ENCODE results near the gene MGAT4A. TPM values are rescaled to one million over a fixed set of nuclear protein-coding genes. Genes with fewer than 3 reads are reported as not detected.
"Not testable (repeated sequence)": the region's sequence is repeated elsewhere in the genome, so short reads cannot be mapped to it uniquely, and the experiment has no call there.

MGAT4A gene
- total RNA-seq, 2 experiments from 2014 or later, result 93.9 to 109 TPM

- ChIA-PET CTCF (interaction anchor here (1.4 to 2.3 kb wide), 2 partner anchors 11 to 20 kb away, joined by 4 to 8 read pairs; no protein-coding TSS in a partner anchor), POLR2A (interaction anchor here (0.5 kb wide), 2 partner anchors 20 to 81 kb away, joined by 3 to 5 read pairs; no protein-coding TSS in a partner anchor)
- peak overlapping the region; percentile 20 for H3K27ac Mint-ChIP-seq
- no peak overlapping the region for H3K4me3 Mint-ChIP-seq
- no peak for DNase-seq
- H3K36me3 Mint-ChIP-seq (ENCODE audit: low read depth), result peaks cover 25% of the 10 kb centered on the region
- peaks cover 3% of the 10 kb centered on the region for H3K9me3 Mint-ChIP-seq
- H3K27me3 Mint-ChIP-seq, result no peaks in the 10 kb centered on the region
- peaks cover 57% of the 10 kb centered on the region for H3K4me1 Mint-ChIP-seq
Measured at GRCh38 chr2:98737848-98738247, 6.9 kb upstream of the MGAT4A start.

- H3K4me1 Mint-ChIP-seq, result peaks cover 62% of the 10 kb centered on the region
- ChIA-PET CTCF (interaction anchor here (1.8 kb wide), 1 partner anchor 11 kb away, joined by 4 read pairs; no protein-coding TSS in a partner anchor), POLR2A (interaction anchor here (1.1 kb wide), 1 partner anchor 35 kb away, joined by 3 read pairs; no protein-coding TSS in a partner anchor)
- peaks cover 30% of the 10 kb centered on the region for H3K36me3 Mint-ChIP-seq (ENCODE audit: low read depth)
- DNase-seq, result peak; percentile 52
- peak overlapping the region; percentile 39 for H3K4me3 Mint-ChIP-seq
- peaks cover 8% of the 10 kb centered on the region for H3K9me3 Mint-ChIP-seq
- H3K27me3 Mint-ChIP-seq, result no peaks in the 10 kb centered on the region
- H3K27ac Mint-ChIP-seq, result peak overlapping the region; percentile 88
Measured at GRCh38 chr2:98736464-98736889, 5.5 kb upstream of the MGAT4A start.

- peaks cover 8% of the 10 kb centered on the region for H3K9me3 Mint-ChIP-seq
- H3K36me3 Mint-ChIP-seq (ENCODE audit: low read depth), result peaks cover 33% of the 10 kb centered on the region
- peak overlapping the region; percentile 95 for H3K27ac Mint-ChIP-seq
Measured at GRCh38 chr2:98734823-98735260, 3.9 kb upstream of the MGAT4A start.

GRCh38 chr2:98734162-98734561 lies 3.2 kb upstream of the MGAT4A start:
- ChIA-PET CTCF (interaction anchor here (1.0 to 1.2 kb wide), 3 partner anchors 10 to 78 kb away, joined by 3 to 4 read pairs (median 3); no protein-coding TSS in a partner anchor), POLR2A (no interaction called here)
- peak overlapping the region; percentile 95 for H3K27ac Mint-ChIP-seq
- peak overlapping the region; percentile 94 for H3K4me3 Mint-ChIP-seq
- peak; percentile 30 for DNase-seq
- peaks cover 8% of the 10 kb centered on the region for H3K9me3 Mint-ChIP-seq
- peaks cover 39% of the 10 kb centered on the region for H3K36me3 Mint-ChIP-seq (ENCODE audit: low read depth)
- H3K27me3 Mint-ChIP-seq, result no peaks in the 10 kb centered on the region
- peaks cover 62% of the 10 kb centered on the region for H3K4me1 Mint-ChIP-seq

More at GRCh38 chr2:98734823-98735260, 3.9 kb upstream of the MGAT4A start:
- Mint-ChIP-seq H3K4me3 (peak overlapping the region; percentile 73), H3K4me1 (peaks cover 62% of the 10 kb centered on the region), H3K27me3 (no peaks in the 10 kb centered on the region)
- ChIA-PET POLR2A (no interaction called here), CTCF (interaction anchor here (0.6 to 1.8 kb wide), 4 partner anchors 9 to 303 kb away, joined by 3 to 4 read pairs (median 4); no protein-coding TSS in a partner anchor)
- DNase-seq, result no peak

GRCh38 chr2:98732430-98733051 lies 1.6 kb upstream of the MGAT4A start:
- CTCF ChIA-PET, result interaction anchor here (0.6 to 4.7 kb wide), 8 partner anchors 13 to 672 kb away, joined by 3 to 25 read pairs (median 3); no protein-coding TSS in a partner anchor
- Mint-ChIP-seq H3K9me3 (peaks cover 8% of the 10 kb centered on the region), H3K36me3 (ENCODE audit: low read depth) (peaks cover 32% of the 10 kb centered on the region), H3K27ac (peak overlapping the region; percentile 95), H3K4me1 (peaks cover 60% of the 10 kb centered on the region), H3K27me3 (no peaks in the 10 kb centered on the region), H3K4me3 (peak overlapping the region; percentile 94)
- POLR2A ChIA-PET, result no interaction called here
- DNase-seq, result no peak

GRCh38 chr2:98731894-98732349 lies 990 bp upstream of the MGAT4A start:
- DNase-seq, result no peak
- Mint-ChIP-seq H3K9me3 (peaks cover 8% of the 10 kb centered on the region), H3K27me3 (no peaks in the 10 kb centered on the region), H3K4me3 (peak overlapping the region; percentile 94), H3K27ac (peak overlapping the region; percentile 95), H3K36me3 (ENCODE audit: low read depth) (peaks cover 35% of the 10 kb centered on the region), H3K4me1 (peaks cover 60% of the 10 kb centered on the region)
- CTCF ChIA-PET, result interaction anchor here (0.6 to 4.7 kb wide), 11 partner anchors 13 to 672 kb away, joined by 3 to 25 read pairs (median 4); no protein-coding TSS in a partner anchor
- POLR2A ChIA-PET, result interaction anchor here (2.1 kb wide), 1 partner anchor 39 kb away, joined by 13 read pairs; no protein-coding TSS in a partner anchor

GRCh38 chr2:98730707-98731040 lies 258 bp downstream of the MGAT4A start:
- H3K9me3 Mint-ChIP-seq, result peaks cover 8% of the 10 kb centered on the region
- H3K4me3 Mint-ChIP-seq, result peak overlapping the region; percentile 88
- CTCF ChIA-PET, result interaction anchor here (0.6 to 4.7 kb wide), 13 partner anchors 9 to 107 kb away, joined by 3 to 25 read pairs (median 4); no protein-coding TSS in a partner anchor

GRCh38 chr2:98730053-98730706 lies 752 bp downstream of the MGAT4A start:
- Mint-ChIP-seq H3K4me3 (peak overlapping the region; percentile 88), H3K27ac (peak overlapping the region; percentile 89), H3K4me1 (peaks cover 63% of the 10 kb centered on the region), H3K36me3 (ENCODE audit: low read depth) (peaks cover 48% of the 10 kb centered on the region), H3K9me3 (peaks cover 8% of the 10 kb centered on the region), H3K27me3 (no peaks in the 10 kb centered on the region)
- POLR2A ChIA-PET, result interaction anchor here (0.8 to 2.1 kb wide), 2 partner anchors 41 to 81 kb away, joined by 7 to 13 read pairs; no protein-coding TSS in a partner anchor
- DNase-seq, result peak; percentile 66
- CTCF ChIA-PET, result interaction anchor here (0.6 to 4.7 kb wide), 13 partner anchors 8 to 107 kb away, joined by 3 to 25 read pairs (median 4); no protein-coding TSS in a partner anchor

More at GRCh38 chr2:98730707-98731040, 258 bp downstream of the MGAT4A start:
- peak overlapping the region; percentile 89 for H3K27ac Mint-ChIP-seq
- H3K27me3 Mint-ChIP-seq, result no peaks in the 10 kb centered on the region
- H3K36me3 Mint-ChIP-seq (ENCODE audit: low read depth), result peaks cover 46% of the 10 kb centered on the region
- peaks cover 62% of the 10 kb centered on the region for H3K4me1 Mint-ChIP-seq
- POLR2A ChIA-PET, result interaction anchor here (2.1 kb wide), 1 partner anchor 41 kb away, joined by 13 read pairs; no protein-coding TSS in a partner anchor
- DNase-seq, result peak; percentile 58

GRCh38 chr2:98729652-98730051 lies 1.3 kb downstream of the MGAT4A start:
- Mint-ChIP-seq H3K9me3 (peaks cover 8% of the 10 kb centered on the region), H3K27me3 (no peaks in the 10 kb centered on the region), H3K4me1 (peaks cover 63% of the 10 kb centered on the region), H3K36me3 (ENCODE audit: low read depth) (peaks cover 52% of the 10 kb centered on the region), H3K4me3 (peak overlapping the region; percentile 88), H3K27ac (peak overlapping the region; percentile 89)
- CTCF ChIA-PET, result interaction anchor here (1.0 to 4.7 kb wide), 7 partner anchors 8 to 92 kb away, joined by 3 to 25 read pairs (median 5); no protein-coding TSS in a partner anchor
- DNase-seq, result no peak
- POLR2A ChIA-PET, result interaction anchor here (0.8 to 2.1 kb wide), 2 partner anchors 42 to 81 kb away, joined by 7 to 13 read pairs; no protein-coding TSS in a partner anchor

GRCh38 chr2:98728088-98728718 lies 2.7 kb downstream of the MGAT4A start:
- Mint-ChIP-seq H3K4me1 (peaks cover 60% of the 10 kb centered on the region), H3K4me3 (peak overlapping the region; percentile 88), H3K27ac (peak overlapping the region; percentile 89), H3K36me3 (ENCODE audit: low read depth) (peaks cover 60% of the 10 kb centered on the region)
- POLR2A ChIA-PET, H3K27me3 Mint-ChIP-seq, H3K9me3 Mint-ChIP-seq: not testable (repeated sequence)
- DNase-seq, result peak; percentile 36
- CTCF ChIA-PET, result interaction anchor here (0.6 to 4.7 kb wide), 5 partner anchors 9 to 1938 kb away, joined by 3 to 25 read pairs (median 4); no protein-coding TSS in a partner anchor

- H3K27ac Mint-ChIP-seq, result peak overlapping the region; percentile 89
- peaks cover 60% of the 10 kb centered on the region for H3K4me1 Mint-ChIP-seq
- H3K4me3 Mint-ChIP-seq, result peak overlapping the region; percentile 88
- DNase-seq, result no peak
- no peaks in the 10 kb centered on the region for H3K27me3 Mint-ChIP-seq
- H3K36me3 Mint-ChIP-seq (ENCODE audit: low read depth), result peaks cover 60% of the 10 kb centered on the region
- POLR2A ChIA-PET, result interaction anchor here (1.3 kb wide), 1 partner anchor 44 kb away, joined by 3 read pairs; no protein-coding TSS in a partner anchor
- CTCF ChIA-PET, result interaction anchor here (1.1 to 1.8 kb wide), 6 partner anchors 10 to 78 kb away, joined by 3 to 6 read pairs (median 4); no protein-coding TSS in a partner anchor
- peaks cover 4% of the 10 kb centered on the region for H3K9me3 Mint-ChIP-seq
Measured at GRCh38 chr2:98727369-98728087, 3.4 kb downstream of the MGAT4A start.

All from activated CD4-positive, alpha-beta T cell treated with anti-CD3 and anti-CD28 coated beads, Interleukin-2, amount 10 ng/mL, durations not matched to agents 7 days and 5 days (primary cell).